NCI-H226 (cell line): ENCODE data around the gene NCOA1.

Experiments
- DNase-seq: peaks from one replicate; pipeline ENCODE4 v3.0.0-alpha.2; 2015

Gene NCOA1

GRCh38 chr2:24806661-24807036 lies 315.6 kb downstream of the NCOA1 start:
- DNase-seq: no peak

GRCh38 chr2:24809316-24810007 lies 318.4 kb downstream of the NCOA1 start:
- no peak for DNase-seq

GRCh38 chr2:24813691-24814137 lies 322.7 kb downstream of the NCOA1 start:
- DNase-seq: no peak

GRCh38 chr2:24814516-24814915 lies 323.5 kb downstream of the NCOA1 start:
- DNase-seq: no peak

- DNase-seq: no peak
Observed at GRCh38 chr2:24815171-24815570, 324.1 kb downstream of the NCOA1 start.

GRCh38 chr2:24816404-24816803 lies 325.4 kb downstream of the NCOA1 start:
- DNase-seq: no peak

- DNase-seq: peak; percentile 85
Observed at GRCh38 chr2:24816884-24817283, 325.8 kb downstream of the NCOA1 start.

- DNase-seq: peak; percentile 16
Observed at GRCh38 chr2:24818721-24819167, 327.7 kb downstream of the NCOA1 start.

- DNase-seq: no peak
Observed at GRCh38 chr2:24819442-24820174, 328.6 kb downstream of the NCOA1 start.

- no peak for DNase-seq
Observed at GRCh38 chr2:24820175-24820513, 329.1 kb downstream of the NCOA1 start.
